Anterior cingulate cortex (tissue), 58 donors: ENCODE measurements around the gene ATP9A.

Experiments
- DNase-seq, 58 donors: peaks; one replicate each; lab custom pipeline; 2025; lab: John Stamatoyannopoulos, UW

ATP9A gene

DNA sequence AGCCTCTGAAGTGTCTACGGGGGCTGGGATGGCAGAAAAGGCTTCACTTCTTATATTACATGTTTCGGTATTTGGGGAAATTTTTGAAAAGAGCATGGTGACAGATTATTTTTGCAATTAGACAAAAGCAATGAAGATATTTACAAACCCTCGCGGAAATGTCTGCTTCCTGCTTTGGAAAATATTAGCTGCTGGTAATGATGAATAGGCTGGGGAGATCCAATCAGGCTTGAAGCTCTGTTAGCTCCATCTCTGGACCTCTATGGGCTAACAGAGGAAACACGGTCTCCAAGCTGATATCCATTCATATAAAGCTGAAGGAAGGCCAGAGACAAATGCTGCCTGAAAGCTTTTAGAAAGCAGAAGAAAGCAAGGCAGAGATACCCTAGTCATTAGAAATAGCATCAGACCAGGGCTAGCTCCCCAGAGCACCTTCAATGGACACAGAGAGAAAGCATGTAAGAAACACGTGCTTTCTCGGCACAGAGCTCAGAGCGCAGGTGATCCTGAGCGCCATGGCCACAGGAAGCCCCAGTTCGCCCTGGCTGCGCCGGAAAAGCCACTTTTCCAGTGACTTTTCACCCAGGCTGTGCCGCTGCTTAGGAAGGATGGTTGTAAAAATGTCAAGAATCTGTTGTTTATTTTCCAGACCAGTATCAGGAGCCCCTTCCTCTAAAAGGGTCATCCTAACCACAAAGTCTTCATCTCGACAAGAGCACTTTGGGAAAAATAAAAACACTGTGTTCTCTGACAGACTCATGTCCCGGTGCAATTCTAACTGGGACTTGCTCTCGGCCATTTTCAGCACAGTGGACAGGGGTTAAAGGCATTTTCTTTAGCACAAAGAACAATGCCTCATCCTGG lies 157.2 kb downstream of the ATP9A start:
- no peak for DNase-seq

DNA sequence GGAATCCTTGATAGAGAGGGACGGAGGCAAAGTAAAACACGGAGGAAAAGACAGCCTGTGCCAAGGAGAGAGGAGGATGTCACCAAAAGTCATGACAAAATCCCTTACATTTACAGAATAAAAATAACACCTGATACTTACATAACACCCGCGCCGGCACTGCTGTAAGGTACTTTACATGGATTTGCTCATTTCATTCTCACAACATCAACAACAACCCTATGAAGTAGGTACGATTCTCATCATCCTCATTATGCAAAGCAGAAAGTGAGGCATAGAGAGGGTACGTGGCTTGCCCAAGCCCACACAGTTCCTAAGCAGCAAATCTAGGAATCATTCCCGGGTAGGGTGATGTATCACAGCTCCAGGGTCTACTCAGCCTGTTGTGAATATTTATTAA lies 158.1 kb downstream of the ATP9A start:
- no peak for DNase-seq

DNA sequence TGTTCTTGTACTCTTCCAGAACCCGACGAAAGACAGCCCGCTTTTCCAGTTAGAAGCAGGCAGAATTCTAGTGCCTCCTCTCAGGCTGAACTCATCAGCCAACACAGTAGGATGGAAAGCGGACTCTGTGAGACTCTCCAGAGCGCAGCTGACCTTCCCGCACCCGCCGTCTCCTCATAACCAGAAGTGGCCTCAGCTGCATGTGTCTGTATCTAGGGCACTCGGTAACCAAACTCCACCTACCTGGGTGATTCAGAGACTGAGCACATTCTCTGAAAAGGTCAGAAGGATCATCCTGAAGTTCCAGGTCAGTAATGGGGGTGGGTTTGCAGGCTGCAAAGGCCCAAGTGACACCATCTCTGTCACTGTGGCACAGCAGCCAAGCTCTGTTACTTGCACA lies 158.9 kb downstream of the ATP9A start:
- no peak for DNase-seq

DNA sequence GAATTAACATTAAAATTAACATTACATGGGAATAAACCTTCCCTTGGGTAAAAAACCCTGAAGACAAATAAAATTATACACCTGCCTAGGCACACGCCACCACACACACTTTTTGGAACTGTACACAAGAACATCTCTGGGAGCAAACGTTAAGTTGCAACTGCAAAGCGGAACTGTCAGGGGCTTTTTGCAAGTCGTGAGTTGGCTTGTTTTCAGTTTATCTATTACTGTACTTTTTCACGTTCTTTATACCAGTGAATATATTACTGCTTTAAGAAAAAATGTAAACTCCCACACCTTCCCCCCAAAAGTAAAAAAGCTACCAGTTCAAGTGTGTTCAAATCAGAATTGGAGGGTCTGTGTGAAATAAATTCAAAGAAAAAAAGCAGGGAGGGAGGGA lies 160.1 kb downstream of the ATP9A start:
- DNase-seq = no peak

DNA sequence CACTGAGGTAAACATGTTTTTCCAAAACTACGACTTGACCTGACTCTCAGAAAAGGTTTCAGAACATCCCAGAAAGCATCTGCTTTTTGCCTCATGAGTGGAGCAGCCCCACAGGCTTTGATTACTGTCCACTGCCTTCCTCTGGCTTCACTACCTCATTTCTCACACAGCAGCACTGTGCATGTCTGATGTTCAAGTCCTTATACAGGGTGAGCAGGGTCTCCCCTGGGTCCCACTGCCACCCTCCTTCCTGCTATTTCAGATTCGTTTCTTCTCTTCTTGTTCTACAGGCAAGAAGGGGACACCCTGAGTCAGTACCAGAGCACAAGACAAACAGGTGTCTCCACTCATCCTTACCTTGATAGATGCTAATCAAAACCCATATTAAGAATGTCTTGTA lies 161.0 kb downstream of the ATP9A start:
- no peak for DNase-seq

DNA sequence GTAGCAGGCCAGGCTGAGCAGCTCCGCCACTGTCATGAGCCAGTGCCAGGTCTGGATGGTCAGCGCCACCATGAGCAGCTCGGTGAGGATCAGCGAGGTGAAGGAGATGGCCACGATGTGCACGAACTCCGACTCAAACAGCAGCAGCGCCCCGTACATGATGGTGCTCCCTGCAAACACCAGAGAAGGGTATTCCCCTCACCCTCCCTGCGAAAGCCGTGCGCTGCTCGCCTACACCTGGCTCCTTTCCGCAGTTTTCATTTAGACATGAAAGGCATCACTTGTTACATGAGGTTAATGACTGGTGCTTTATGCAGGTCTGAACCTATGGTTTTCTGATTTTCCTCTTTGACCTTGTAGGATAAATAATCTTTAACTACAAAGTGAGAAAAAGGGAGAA lies 163.3 kb downstream of the ATP9A start:
- DNase-seq = no peak

DNA sequence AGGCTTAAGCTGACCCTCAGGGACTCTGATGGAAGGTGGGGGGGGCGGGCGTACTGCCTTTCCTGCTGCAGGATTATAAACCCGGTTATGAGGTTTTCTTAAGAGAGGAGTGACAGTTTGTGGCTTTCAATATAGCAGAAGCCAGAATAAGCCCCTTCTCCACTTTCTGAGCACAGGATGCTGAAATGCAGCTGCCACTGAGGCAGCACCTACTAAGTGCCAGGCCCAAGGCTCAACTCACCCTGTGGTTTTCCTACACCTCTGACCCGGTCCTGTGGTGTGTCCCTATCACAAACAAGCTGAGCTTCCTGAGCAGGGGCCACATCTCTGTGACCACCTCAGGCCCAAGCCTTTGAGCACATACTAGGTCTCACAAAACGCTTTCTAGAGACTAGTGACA lies 166.1 kb downstream of the ATP9A start:
- DNase-seq = no peak

DNA sequence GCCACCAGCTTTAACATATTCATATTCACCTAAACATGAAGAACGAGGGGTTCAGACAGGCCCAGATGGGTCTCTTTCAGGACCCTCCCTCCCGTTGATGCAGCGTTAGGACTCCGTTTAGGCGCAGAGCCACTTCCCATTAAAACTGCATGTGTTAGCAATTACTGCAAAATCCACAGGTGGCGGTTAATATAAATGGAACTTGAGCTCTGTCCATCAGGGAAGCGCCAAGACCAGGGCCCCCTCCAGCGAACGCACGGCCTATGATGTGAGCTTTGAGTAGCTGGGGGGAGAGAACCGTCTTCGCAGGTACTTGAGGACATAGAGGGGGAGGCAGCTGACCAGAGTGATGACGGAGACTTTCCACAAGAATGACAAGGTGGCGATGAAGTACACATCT lies 167.2 kb downstream of the ATP9A start:
- no peak for DNase-seq

DNA sequence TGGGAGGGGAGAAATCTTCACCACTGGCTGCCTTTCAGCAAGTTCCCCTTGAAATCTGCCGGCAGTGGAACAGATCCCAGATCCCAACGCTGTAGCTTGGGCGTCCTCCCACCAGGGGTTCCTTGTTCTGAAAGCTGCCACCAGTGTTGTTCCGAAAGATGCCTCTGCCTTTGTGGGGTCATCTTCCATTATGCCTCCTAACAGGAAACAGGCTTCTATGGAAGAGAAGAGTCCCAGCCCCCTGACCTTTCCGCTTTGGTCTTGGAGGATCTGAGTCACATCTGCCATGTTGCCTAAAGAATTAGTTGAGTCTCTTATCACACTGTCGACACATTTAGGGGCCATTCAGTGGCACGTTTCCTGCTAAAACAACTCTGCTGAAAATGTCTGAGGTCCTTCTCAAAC lies 168.2 kb downstream of the ATP9A start:
- DNase-seq = peak in 4 of 58 donors; percentile 8 to 47 (median 16)

DNA sequence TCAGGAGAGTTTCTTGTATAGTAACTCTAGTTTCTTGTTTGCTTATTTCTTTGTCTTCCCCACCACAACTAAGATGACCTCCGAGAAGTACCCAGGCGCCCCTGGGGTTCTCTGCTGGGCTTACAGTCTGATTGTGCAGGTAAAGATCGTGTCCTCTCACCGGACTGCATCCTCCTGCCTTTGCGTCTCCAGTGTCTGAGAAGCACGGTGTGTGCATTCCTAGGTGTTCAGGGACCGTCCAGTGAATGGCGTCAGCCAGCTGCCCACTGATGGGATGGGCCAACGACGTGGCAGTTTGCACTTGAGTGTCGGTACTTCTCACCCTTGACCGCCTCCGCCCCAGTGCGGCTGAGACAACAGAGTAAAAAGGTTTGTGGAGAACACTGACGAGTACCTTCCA lies 169.6 kb downstream of the ATP9A start:
- DNase-seq = no peak

DNA sequence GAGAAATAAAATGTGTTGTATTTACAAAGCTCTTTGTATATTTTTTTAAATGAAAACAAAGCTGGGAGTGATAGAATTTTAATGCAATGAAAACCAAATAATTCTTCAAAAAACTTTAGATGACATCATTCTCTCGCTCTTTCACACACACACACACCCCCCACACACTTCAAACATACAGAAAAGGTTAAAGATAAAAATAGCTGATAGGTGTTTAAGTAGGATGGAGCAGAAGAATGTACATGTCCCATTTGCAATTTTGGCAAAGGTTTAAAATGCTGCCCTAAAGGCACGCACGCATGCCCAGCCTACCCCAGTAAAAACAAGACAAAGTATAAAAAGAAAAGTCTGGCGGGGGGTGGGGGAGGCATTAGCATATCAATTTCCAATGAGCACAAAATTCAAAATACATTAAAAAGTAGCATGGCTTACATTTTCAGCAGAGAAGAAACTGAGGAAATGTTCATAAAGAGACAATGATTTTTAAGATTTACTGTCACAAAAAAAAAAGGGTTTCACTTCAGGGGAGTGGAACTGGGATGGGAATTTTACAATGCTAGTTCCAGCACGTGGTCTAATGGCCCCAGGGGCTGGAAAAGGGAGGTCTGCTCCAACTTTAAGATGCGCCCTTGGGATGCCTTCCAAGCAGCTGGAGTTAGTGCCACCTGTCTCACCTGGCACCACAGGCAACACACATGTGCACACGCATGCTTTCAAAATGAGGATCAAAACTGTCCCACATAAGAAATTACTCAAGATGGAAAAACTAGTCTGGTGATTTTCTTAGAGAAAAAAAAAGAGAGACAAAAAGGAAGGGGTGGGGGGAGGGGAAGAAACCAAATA lies 170.6 kb downstream of the ATP9A start:
- no peak for DNase-seq

DNA sequence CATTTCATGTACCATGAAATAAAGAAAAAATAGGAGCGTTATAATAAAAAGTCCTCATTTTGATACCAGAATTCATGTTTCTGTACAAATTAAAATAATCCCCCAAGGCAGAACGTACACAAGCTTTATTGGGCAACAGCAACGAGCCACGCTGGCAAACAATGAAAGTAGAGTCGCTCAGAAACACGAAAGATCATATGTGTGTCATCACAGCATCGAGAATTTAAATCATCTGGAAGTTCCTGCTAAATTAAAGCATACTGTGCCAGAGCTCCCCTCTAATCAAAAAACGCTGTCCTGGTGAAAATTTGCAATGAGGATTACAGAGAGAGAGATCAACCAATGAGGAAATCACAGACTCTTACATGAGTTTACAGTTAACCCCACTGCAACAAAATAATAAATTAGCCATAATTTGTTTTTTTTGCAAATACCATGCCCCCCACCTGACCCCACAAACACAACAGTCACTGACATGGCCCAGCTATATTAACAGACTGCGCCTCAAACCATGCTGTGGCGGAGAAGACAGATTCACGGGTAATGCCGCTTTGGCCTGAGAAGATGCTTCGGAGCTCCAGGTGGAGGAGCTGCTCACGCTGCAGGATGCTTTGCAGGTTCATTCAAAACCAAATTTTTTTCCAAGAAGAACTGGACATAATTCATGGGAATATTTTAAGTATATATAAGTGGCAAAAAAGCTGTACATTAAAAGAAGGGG lies 171.4 kb downstream of the ATP9A start:
- no peak for DNase-seq

DNA sequence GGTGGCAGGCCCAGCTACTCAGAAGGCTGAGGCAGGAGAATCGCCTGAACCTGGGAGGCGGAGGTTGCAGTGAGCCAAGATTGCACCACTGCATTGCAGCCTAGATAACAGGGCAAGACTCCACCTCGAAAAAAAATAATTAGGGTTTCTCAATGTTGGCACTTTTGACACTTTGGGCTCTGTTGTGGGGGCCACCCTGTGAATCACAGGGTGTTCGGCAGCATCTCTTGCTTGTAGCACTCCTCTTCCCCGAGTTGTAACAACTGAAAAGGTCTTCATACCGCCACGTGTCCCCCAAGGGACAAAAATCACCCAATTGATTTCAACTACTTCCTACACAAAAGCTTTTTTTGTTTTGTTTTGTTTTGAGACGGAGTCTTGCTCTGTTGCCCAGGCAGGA lies 172.4 kb downstream of the ATP9A start:
- DNase-seq = no peak

DNA sequence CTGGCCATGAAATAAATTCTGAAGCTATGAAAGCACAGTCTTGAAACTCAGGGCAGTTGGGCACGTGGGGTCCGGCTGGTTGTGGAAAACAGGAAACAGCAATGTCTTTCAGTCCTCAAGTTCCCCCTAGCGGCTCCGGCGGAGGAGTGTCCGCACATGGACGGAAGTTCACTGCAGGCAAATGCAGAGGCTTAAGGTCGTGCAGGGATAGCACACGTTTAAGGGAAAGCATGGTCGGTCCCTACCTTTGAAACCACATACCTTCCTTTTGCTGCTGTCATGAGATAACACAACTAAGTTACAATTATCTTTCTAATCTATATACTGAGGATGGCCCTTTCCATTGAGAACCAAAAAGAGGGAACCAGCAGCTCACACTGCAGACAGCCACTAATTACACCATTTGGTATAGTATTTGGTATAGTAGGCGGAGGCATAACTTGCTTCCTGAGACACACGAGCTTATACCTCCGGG lies 173.1 kb downstream of the ATP9A start:
- peak in 56 of 58 donors; percentile 16 to 91 (median 74) for DNase-seq

DNA sequence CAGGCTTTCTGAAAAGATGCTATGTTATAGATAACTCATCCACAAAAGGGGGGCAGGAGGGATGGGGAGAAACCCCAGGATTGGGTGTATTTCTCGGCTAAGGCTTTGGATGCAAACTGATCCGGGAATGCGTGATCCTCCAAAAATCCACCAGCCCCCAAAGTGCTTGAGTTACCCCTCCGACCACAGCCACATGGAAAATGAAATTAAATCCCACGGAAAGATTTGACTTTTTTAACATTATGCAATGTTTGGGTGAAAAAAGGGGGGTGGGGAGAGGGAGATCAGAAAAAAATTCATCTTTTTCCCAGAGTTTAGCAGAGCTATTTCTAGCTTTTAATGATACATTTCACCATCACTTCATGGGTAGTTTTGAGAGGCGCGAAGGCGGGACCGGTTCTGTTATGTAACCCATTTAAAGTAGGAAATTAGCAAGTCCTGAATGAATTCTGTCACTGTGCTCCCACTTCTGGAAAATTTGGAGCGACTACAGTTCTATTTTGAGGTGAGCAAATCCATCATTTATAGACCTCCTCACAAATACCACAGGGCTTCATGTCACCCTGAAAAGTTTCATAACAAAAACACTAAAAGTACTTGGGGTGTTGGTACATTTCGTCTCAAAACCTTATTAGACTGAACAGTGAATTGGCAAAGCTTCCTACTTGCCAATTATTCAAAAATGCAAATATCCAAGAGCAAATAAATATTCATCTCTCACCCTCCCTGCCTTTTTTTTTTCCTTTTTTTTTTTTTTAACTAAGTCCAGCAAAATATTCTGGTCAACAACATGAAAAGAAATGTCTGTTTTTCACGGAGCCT lies 173.7 kb downstream of the ATP9A start:
- peak in 27 of 58 donors; percentile 5 to 70 (median 20) for DNase-seq

DNA sequence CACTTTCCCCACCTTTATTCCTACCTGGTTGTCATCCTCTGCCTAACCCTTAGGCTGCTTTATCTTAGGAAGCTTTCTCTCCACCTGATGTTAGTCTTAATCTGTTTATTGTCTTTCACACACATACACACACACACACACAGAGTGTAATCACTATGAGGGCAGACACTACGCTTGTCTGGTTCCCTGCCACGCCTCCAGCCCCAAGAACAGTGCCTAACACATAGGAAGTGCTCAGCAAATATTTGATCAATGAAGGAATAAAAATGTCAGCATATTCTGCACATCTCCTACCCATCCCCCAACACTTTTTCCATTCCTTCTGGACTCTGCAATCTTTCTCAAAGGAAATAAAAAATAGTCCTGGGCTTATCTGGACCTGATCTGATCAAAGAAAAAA lies 174.6 kb downstream of the ATP9A start:
- DNase-seq = no peak

DNA sequence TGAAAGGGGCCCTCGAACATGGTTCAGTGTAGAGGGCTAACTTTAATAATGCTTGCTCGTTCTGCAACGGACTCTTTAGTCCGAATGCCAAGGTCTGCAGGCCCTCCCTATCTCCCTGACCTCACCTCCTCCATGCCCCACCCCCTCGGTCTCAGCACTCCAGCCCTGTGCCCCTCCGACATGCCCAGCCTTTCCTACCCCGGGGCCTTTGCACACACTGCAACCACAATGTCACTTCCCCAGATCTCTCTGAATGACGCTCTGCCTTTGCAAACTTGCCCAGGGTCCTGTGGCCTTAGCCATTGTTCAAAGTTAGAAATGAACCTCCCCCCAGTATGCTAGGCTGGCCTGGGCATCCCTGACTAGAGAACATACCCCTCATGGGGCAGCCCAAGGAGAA lies 175.6 kb downstream of the ATP9A start:
- no peak for DNase-seq

DNA sequence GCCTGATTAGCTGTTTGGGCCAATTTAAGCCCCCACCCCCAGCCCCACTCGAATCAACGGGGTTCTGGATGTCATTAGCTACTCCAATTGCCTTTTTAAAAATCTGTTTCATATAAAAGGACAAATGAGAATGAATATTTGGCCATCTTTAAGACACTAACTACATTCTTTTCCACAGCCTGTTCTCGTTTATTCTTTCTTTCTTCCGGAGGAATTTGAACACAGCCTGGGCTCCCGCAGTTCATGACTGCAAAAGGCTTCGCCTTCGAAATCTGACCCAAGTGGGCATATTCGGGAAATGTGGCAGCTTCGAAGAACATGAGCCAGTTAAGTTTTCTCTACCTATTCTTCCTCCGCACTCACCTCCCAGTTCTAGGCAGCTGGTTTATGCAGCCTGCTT lies 176.3 kb downstream of the ATP9A start:
- no peak for DNase-seq

DNA sequence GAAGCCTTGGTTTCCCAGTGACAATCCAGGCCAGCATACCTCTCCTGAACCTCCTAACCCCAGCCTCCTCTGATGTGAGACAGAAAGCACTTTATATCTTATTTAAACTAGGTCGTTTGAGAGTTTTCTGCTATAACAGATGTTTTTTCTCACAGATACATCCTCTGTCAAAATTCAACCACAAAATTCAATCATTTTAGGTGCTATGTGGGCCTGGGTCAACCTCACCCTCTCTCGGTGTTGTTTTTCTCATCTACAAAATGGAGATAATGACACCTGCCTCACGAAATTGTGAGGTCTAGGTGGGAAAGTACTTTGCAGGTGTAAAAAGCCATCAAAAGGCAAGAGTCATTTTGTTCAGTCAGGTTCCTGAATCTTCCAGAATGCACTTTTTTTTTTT lies 179.4 kb downstream of the ATP9A start:
- no peak for DNase-seq

DNA sequence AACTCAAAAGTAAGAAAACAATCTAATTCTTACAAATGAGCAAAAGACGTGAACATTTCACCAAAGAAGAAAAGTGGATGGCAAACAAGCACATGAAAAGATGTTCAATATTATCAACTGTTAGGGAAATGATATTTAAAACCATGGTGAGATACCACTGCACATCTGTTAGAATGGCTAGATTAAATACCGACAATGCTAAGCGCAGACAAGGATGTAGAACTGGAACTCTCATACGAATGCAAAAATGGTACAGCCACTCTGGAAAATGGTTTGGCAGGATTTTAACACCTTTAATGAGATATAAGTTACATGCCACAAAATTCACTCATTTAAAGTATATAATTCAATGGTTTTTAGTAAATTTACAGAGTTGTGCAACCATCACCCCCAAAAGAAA lies 181.0 kb downstream of the ATP9A start:
- DNase-seq = no peak
